Duodenal mucosa (tissue), 2 donors: ENCODE results near the gene TNFRSF19.
A peak's percentile ranks its signal among the peaks of the same experiment; 100 is the strongest.
"Not testable (repeated sequence)": the region's sequence is repeated elsewhere in the genome, so short reads cannot be mapped to it uniquely, and the experiment has no call there.

Experiments used
- H3K27ac ChIP-seq: one replicate; pipeline ENCODE4 v1.7.0; 2013; ENCODE audit warnings: low read depth, low read length
- H3K27me3 ChIP-seq, 2 donors: one replicate each; pipeline ENCODE4 v1.7.0; 2013; ENCODE audit warnings: low read length in 2 of 2, control low read depth in 1 of 2; ENCODE audit not compliant: insufficient read depth in 2 of 2, control insufficient read depth in 1 of 2
- H3K36me3 ChIP-seq, 2 donors: one replicate each; pipeline ENCODE4 v1.7.0; 2013; ENCODE audit warnings: low read length in 2 of 2, control low read depth in 1 of 2; ENCODE audit not compliant: insufficient read depth in 2 of 2, control insufficient read depth in 1 of 2
- H3K4me1 ChIP-seq, 2 donors: one replicate each; pipeline ENCODE4 v1.7.0; 2013; ENCODE audit warnings: low read length in 2 of 2, control low read depth in 1 of 2; ENCODE audit not compliant: insufficient read depth in 2 of 2, control insufficient read depth in 1 of 2
- H3K4me3 ChIP-seq, 2 donors: one replicate each; pipeline ENCODE4 v1.7.0; 2013; ENCODE audit warnings: low read length in 2 of 2, low read depth in 1 of 2
- H3K9ac ChIP-seq, 2 donors: one replicate each; pipeline ENCODE4 v1.7.0; 2013; ENCODE audit warnings: low read length in 2 of 2, low read depth in 1 of 2
- H3K9me3 ChIP-seq, 2 donors: one replicate each; pipeline ENCODE4 v1.7.0; 2013; ENCODE audit warnings: low read length in 2 of 2, control low read depth in 1 of 2; ENCODE audit not compliant: control insufficient read depth in 1 of 2

TNFRSF19 gene

DNA sequence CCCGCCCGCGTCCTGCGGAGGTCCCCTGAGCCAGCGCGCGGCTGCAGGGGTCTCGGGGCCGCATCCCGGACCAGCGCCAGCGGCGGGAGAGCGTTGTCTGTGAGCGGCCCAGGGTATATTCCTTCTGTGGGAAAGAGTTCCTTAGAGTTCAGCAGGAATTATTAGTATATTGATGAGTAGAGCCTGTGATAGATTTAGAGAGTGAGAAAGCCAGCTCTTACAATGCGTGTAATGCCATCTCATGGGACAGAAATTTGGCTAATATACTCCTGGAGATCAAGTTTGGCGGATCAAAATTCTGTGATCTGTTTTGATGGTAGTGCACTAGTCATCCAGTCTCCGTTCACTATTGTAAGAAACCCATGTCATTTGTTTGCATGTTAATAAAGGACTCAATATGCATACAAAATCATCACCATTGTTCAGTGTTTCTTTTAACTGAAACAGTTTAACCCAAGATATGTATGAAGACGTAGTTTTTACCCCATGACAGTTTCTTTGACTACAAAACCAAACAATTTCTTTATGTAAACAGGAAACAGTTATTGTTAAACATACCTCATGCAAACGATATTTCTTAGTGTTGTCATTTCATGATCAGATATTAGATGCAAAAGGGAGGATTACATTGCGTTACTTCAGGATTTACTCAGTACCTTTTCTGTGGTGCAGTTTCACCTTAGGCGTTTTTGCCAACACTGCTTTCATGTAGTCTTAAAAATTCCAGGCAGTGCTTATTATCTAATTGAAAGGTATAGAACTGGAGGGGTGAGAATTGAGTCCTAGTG lies 9.9 kb downstream of the TNFRSF19 start:
- no peaks in the 10 kb centered on the region for H3K36me3 ChIP-seq
- peaks cover 4 to 5% of the 10 kb centered on the region in 2 donors for H3K4me1 ChIP-seq
- H3K27ac ChIP-seq, result no peak overlapping the region
- H3K9me3 ChIP-seq, result no peaks in the 10 kb centered on the region
- peak overlapping the region; percentile 79 to 88 for H3K4me3 ChIP-seq
- peaks cover 9 to 19% of the 10 kb centered on the region in 2 donors for H3K27me3 ChIP-seq
- H3K9ac ChIP-seq, result peak overlapping the region in 1 of 2 donors; percentile 6

DNA sequence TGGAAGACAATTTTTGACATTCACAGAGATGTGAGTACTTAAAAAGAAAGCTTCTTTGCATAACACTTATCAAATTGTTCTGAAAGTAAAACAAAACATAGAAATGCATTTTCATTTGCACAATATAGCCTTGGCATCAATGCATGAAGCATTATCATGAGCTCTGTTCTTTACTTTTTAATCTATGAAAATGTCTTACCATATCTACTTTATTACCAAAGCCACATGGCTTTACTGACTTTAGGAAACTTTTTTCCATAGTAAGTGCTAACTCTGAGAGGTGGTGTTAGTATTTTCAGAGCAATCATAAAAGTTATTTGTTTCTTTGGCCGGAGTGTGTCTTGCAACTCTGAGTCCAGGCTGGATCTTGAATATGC lies 10.5 kb downstream of the TNFRSF19 start:
- H3K4me1 ChIP-seq, result peaks cover 4 to 5% of the 10 kb centered on the region in 2 donors
- no peak overlapping the region for H3K4me3 ChIP-seq

DNA sequence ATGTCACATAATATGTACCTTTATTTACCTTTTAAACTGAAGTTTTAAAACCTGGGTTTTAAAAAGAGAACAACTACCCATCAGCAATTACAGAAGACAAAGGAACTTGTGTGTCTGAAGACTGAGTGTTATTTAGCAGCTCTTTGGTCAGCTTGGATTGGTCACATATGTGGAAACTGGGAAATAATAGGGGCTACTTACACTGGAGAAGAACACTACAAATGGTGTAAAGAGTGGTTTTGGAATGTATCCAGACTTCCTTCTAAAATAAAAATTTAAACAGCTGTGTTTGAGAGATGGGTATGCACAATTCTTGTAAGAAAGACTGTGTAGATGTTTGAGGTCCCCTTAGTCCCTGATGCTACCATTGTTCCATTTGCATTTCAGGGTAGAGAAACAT lies 13.3 kb downstream of the TNFRSF19 start:
- Histone ChIP-seq H3K36me3 (no peaks in the 10 kb centered on the region), H3K27ac (no peak overlapping the region), H3K4me3 (no peak overlapping the region), H3K9me3 (no peaks in the 10 kb centered on the region), H3K9ac (no peak overlapping the region), H3K27me3 (peaks cover 9 to 12% of the 10 kb centered on the region in 2 donors), H3K4me1 (peaks cover 2 to 4% of the 10 kb centered on the region in 2 donors)

More for the DNA sequence above, 10.5 kb downstream of the TNFRSF19 start:
- H3K9ac ChIP-seq, result peak overlapping the region in 1 of 2 donors; percentile 6
- H3K9me3 ChIP-seq, result no peaks in the 10 kb centered on the region
- no peak overlapping the region for H3K27ac ChIP-seq
- H3K36me3 ChIP-seq, result no peaks in the 10 kb centered on the region
- peaks cover 9 to 19% of the 10 kb centered on the region in 2 donors for H3K27me3 ChIP-seq

DNA sequence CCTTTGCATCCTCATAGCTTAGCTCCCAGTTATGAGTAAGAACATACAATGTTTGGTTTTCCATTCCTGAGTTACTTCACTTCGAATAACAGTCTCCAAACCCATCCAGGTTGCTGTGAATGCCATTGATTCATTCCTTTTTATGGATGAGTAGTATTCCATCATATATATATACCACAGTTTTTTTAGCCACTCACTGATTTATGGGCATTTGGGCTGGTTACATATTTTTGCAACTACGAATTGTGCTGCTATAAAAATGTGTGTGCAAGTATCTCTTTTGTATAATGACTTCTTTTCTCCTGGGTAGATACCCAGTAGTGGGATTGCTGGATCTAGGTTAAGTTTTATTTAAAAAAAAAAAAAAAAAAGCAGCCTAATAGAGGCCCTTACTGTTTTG lies 14.1 kb downstream of the TNFRSF19 start:
- Histone ChIP-seq H3K27me3 (peaks cover 9 to 12% of the 10 kb centered on the region in 2 donors), H3K4me3 (no peak overlapping the region), H3K36me3 (no peaks in the 10 kb centered on the region), H3K4me1 (peaks cover 0 to 4% of the 10 kb centered on the region in 2 donors), H3K27ac (no peak overlapping the region), H3K9ac (no peak overlapping the region), H3K9me3 (no peaks in the 10 kb centered on the region)

DNA sequence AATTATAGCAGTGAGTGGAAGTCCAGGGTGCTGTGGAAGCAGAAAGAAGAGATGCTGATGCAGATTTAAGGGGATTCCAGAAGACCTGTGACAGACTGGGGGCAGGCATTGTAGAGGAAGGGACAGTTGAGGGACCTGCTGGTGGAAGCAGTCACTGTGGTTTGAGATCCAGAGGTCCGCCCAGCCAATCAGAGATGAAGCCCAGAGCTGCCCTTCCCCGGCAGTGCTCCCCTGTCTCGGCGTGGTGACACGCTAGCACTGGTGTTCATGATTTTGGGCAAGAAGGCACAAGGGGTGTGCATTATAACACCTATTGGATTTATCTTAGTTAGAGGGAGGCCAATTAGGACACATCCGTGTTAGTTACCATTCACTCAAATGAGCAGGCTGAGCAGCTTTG lies 16.1 kb downstream of the TNFRSF19 start:
- no peak overlapping the region for H3K4me3 ChIP-seq
- H3K4me1 ChIP-seq, result no peaks in the 10 kb centered on the region
- no peaks in the 10 kb centered on the region for H3K27me3 ChIP-seq
- no peaks in the 10 kb centered on the region for H3K9me3 ChIP-seq
- H3K36me3 ChIP-seq, result no peaks in the 10 kb centered on the region
- H3K9ac ChIP-seq, result no peak overlapping the region
- no peak overlapping the region for H3K27ac ChIP-seq

DNA sequence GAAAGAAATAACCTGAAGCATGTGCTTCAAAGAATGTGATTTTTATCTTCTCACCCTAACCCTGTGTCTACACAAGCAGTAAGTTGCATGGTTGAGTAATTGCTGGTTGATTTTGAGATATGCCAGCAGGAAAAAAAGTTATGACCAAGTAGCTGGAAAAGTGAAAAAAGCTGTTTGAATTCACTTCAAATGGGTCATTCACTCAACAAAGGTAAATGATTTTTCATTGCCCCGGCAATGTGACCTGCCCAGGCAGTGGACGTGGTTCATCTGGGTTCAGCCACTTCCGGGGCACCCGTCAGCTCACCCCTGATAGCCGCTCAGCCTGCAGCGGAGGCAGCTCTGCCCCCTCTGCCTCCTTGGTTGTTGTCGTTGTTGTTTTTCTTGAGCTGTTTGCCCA lies 18.5 kb downstream of the TNFRSF19 start:
- Histone ChIP-seq H3K9ac (no peak overlapping the region), H3K27ac (no peak overlapping the region), H3K36me3 (no peaks in the 10 kb centered on the region), H3K4me1 (no peaks in the 10 kb centered on the region), H3K9me3 (no peaks in the 10 kb centered on the region), H3K4me3 (no peak overlapping the region), H3K27me3 (no peaks in the 10 kb centered on the region)

DNA sequence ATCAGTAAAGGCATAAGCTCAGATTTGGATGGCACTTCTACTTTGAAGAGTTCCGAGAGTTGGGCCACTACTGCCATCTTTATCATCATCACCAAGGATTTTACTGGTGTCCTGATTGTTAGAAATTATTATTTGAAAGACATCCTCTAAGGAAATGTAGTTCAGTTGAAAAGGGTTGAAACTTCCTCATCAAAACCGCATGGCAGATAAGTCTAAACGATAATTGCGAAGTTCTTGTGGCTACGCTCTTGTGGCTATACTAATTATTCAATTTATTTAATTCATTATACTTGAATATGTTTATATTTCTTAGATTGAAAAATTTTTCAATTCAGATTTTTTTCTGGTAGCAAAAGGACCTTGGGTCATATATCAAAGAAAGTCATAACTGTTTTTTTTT lies 22.4 kb downstream of the TNFRSF19 start:
- H3K4me3 ChIP-seq, result no peak overlapping the region

DNA sequence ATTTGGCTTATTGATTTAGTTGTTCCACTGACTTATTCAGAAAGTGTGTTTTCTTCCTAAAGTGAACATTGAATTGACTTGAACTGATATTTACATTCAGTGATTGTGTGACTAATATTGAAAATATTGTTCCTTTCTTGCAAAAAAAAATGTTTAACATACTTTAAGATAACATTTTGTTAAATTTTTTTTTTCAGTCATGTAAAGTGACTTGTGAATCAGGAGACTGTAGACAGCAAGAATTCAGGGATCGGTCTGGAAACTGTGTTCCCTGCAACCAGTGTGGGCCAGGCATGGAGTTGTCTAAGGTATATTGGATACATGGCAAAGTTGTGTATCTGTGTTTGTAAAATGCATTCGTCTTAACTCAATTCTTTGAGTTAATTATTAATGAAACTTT lies 22.9 kb downstream of the TNFRSF19 start:
- Histone ChIP-seq H3K36me3 (no peaks in the 10 kb centered on the region), H3K9ac (no peak overlapping the region), H3K27ac (no peak overlapping the region), H3K9me3 (no peaks in the 10 kb centered on the region), H3K4me3 (no peak overlapping the region), H3K4me1 (no peaks in the 10 kb centered on the region), H3K27me3 (no peaks in the 10 kb centered on the region)

More for the DNA sequence above, 22.4 kb downstream of the TNFRSF19 start:
- no peaks in the 10 kb centered on the region for H3K9me3 ChIP-seq
- no peaks in the 10 kb centered on the region for H3K36me3 ChIP-seq
- no peak overlapping the region for H3K27ac ChIP-seq
- no peaks in the 10 kb centered on the region for H3K4me1 ChIP-seq
- H3K27me3 ChIP-seq, result no peaks in the 10 kb centered on the region
- H3K9ac ChIP-seq, result no peak overlapping the region

DNA sequence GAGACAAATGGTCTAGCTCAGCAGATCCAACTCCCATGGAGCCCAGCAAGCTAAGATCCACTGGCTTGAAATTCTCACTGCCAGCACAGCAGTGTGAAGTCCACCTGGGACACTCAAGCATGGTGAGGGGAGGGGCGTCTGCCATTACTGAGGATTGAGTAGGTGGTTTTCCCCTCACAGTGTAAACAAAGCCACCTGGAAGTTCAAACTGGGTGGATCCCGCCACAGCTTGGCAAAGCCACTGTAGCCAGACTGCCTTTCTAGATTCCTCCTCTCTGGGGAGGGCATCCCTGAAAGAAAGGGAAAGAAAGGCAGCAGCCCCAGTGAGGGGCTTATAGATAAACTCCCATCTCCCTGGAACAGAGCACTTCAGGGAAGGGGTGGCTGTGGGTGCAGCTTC lies 24.1 kb downstream of the TNFRSF19 start:
- not testable (repeated sequence) for H3K27me3 ChIP-seq

DNA sequence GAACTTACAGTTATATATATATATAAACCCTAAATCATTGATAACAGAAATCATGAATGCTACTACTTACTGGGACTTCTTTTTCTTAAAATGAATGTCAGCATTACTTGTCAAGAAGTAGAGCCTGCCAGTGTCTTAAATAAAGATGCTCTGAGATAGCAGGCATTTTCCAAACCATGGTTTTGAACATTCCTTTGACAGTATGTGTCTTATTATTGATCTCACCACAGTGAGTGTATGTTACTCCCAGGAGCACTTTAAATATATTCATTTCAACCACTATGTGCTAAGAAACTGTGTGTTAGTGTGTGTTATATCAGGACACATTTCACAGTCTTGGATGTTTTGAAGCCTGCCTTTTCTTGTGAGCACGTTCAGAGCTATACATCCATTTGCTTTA lies 28.2 kb downstream of the TNFRSF19 start:
- Histone ChIP-seq H3K4me3 (no peak overlapping the region), H3K9ac (no peak overlapping the region), H3K9me3 (no peaks in the 10 kb centered on the region), H3K4me1 (no peaks in the 10 kb centered on the region), H3K36me3 (no peaks in the 10 kb centered on the region), H3K27ac (no peak overlapping the region), H3K27me3 (no peaks in the 10 kb centered on the region)

More for the DNA sequence above, 24.1 kb downstream of the TNFRSF19 start:
- not testable (repeated sequence) for H3K36me3 ChIP-seq, H3K9ac ChIP-seq, H3K9me3 ChIP-seq, H3K27ac ChIP-seq, H3K4me3 ChIP-seq, H3K4me1 ChIP-seq
